Choroid plexus epithelial cell (primary cell): ENCODE results near the gene AFMID.

ENCODE experiments used
- DNase-seq: peaks from one replicate; pipeline ENCODE4 v3.0.0-alpha.2; 2010; ENCODE audit warnings: low read depth
- H3K4me3 ChIP-seq: 2 replicates; pipeline ENCODE4 v1.5.1; 2011; ENCODE audit warnings: low read depth, mild to moderate bottlenecking, control low read depth, low read length, moderate library complexity
- TF ChIP-seq, protein P1 (sequence below): conservative IDR thresholded peaks from 2 replicates; pipeline ENCODE4 v1.5.1; 2011; ENCODE audit warnings: low read depth, mild to moderate bottlenecking, control low read depth, inconsistent platforms, low read length, moderate library complexity

The AFMID gene

DNA sequence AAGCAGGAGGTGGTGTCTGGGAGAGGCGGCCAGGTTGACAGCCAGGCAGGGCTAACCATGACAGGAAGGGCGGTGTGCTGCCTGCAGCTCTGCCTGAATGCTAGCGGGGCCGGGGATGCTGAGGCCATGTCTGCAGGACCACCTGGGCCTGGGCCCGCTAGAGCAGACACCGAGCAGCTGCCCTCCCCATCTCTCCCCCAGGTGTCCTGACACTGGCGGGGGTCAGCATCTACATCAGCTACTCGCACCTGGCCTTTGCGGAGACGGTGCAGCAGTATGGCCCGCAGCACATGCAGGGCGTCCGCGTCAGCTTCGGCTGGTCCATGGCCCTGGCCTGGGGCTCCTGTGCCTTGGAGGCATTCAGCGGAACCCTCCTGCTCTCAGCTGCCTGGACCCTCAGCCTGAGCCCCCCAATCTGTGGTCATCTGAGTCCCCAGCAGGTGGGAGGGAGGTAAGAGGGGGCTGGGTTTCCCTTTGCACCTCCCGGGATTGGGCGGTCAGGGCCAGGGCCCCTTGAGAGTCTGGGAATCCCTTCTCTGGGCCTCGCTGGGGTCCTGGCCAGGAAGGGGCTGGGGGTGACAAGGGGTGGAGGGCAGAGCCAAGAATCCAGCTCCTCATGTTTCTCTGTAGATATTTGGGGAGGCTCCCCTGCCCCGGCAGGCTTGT, 51.8 kb downstream of the AFMID start:
- no peak for DNase-seq
- no peak overlapping the region for H3K4me3 ChIP-seq

DNA sequence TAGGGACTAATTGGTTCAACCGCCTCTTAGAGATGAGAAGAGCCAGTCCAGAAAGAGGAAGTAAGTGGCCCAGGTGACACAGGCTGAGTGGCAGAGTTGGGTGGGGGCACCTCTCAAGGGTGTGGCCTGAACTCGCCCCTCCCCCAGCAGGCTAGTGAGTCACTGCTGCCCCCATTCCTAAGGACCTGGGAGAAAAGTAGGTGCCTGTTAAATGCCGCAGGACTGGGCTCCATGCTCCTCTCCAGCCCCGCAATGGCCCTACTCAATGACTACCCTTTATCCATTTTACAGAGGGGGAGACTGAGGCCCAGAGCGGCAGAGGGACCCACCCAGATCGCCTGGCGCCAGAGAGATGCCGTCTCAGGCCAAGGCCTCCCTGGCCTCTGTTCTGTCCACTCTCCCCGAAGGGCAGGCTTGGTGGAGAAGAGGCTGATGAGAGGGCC, 52.3 kb downstream of the AFMID start:
- no peak overlapping the region for H3K4me3 ChIP-seq
- TF ChIP-seq, protein P1, sequence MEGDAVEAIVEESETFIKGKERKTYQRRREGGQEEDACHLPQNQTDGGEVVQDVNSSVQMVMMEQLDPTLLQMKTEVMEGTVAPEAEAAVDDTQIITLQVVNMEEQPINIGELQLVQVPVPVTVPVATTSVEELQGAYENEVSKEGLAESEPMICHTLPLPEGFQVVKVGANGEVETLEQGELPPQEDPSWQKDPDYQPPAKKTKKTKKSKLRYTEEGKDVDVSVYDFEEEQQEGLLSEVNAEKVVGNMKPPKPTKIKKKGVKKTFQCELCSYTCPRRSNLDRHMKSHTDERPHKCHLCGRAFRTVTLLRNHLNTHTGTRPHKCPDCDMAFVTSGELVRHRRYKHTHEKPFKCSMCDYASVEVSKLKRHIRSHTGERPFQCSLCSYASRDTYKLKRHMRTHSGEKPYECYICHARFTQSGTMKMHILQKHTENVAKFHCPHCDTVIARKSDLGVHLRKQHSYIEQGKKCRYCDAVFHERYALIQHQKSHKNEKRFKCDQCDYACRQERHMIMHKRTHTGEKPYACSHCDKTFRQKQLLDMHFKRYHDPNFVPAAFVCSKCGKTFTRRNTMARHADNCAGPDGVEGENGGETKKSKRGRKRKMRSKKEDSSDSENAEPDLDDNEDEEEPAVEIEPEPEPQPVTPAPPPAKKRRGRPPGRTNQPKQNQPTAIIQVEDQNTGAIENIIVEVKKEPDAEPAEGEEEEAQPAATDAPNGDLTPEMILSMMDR: no peak
- DNase-seq: no peak

More for the DNA sequence above, 51.8 kb downstream of the AFMID start:
- TF ChIP-seq, protein P1: no peak

DNA sequence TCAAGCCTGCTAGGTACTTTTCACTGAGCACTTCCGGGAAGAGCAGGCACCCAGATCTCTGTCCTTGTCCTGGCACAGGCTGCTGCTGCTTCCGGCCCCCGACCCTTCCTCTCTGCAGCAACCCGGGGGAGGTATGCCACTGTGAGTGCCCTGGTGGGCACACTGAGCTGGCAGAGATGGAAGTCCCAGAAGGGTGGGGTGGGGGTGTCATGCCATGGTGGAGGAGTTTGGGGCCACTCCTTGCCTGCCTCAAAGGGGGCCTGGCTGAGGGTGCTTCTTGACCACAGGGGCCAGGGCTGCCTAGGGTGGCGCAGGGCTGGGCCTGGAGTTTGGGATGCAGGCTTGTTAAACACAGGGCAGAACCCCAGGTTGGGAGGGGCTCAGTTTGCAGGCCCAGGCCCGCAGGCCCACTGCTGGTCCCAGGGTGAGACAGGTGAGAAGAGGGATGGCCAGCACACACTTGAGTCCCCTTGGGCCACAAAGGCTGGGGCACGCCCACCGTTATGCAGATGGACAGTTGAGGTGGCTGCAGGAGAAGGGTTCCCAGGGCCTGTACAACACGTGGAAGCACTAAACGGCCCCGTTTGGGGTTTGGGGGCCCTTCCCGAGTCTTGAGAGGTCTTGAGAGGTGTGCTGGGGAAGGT, 53.0 kb downstream of the AFMID start:
- no peak for DNase-seq
- H3K4me3 ChIP-seq: no peak overlapping the region
- TF ChIP-seq, protein P1: no peak

DNA sequence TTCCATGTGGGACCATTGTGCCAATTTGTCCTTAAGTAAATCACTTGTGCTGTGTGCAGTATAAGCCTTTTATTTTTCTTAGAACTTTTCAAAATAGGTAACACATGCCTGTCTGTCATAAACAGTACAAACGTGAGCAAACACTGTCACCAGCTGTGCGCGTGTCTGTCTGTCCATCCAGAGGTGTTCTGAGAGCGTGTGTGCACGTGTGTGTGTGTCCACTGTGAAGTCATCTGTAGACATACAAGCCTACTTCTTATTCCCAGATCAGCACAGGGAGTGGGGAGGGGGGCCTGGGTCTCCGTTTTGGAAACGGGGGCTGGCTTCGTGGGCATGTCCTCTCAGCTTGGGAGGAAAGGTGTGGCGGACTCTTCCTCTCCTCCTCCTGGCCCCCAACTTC, 53.7 kb downstream of the AFMID start:
- H3K4me3 ChIP-seq: no peak overlapping the region
- TF ChIP-seq, protein P1: no peak
- DNase-seq: no peak

DNA sequence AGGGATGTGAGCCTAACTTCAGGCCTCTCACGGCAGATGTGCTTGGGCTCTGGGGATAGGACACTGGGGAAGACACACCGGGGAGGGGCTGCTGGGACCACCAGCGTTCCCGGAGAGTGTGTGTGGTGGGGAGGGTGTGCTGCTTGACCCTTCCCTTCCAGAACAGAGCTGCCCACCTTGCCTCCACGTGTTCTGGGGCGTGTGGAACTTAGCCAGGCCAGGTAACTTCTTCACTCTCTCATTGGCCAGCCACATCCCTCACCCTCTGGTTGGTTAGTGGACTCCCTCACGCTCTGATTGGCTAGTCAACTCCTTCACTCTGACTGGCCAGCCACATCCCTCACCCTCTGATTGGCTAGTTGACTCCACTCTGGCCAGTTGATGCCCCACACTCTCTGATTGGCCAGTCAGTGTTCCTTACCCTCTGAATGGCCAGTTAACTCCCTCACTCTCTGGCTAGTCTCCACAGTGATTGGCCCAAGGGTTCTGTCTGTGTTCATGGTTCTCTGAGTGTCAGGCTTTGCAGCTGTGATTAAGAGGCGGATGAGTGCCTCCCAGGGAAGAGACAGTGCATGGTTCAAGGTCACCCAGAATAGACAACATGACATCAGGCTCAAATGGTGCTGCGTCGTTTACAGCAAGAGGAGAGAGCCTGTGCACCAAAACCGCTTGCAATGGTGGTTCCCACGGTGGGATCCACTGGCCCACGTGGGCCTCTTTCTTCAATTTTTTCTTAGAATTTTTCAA, 54.3 kb downstream of the AFMID start:
- no peak overlapping the region for H3K4me3 ChIP-seq
- DNase-seq: peak; percentile 67
- TF ChIP-seq, protein P1: no peak

DNA sequence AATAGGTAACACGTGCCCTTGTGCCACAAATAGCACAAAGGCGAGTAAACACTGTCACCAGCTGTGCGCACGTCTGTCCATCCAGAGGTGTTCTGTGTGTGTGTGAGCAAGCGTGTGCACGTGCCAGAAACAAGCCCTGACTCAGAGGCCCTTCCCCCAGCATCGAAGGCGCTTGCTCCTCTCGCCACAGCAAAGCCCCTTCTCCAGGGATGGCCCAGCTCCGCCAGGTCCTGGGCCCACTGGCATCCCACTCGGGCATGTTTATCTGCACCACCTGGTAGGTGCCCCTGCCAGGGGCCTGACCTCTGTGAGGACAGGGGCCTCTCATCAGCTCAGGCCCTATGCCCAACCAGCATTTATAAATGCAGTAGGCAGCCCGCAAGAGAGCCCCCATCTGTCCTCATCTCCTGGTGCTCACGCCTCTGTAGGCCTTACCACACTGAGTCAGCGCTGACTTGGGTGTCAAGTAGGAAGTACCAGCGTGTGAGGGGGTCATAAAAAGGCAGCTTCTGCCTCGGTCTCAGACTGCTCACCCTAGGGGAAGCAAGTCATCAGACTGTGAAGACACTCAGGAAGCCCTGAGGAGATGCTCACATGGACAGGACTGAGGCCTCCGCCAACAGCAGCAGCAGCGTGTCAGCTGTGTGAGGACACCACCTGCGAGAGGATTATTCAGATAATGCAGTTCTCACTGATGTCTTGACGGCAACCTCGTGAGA, 55.0 kb downstream of the AFMID start:
- no peak overlapping the region for H3K4me3 ChIP-seq
- DNase-seq: no peak
- TF ChIP-seq, protein P1: no peak
